SK-N-SH treated with all-trans-retinoic acid at 6 μM for 48 hours (cell line): ENCODE measurements around the gene SLC17A9.

Experiments used
- ARNTL ChIP-seq: fragments of 450-650 bp; formaldehyde crosslinking; IDR thresholded peaks from 2 replicates; pipeline ENCODE4 v1.5.0; 2020; ENCODE audit warnings: low read depth, mild to moderate bottlenecking, moderate library complexity, borderline replicate concordance
- BACH2 ChIP-seq: fragments of 250-450 bp; sonication (Bioruptor Pico); IDR thresholded peaks from 2 replicates; pipeline ENCODE4 v1.9.0; 2021; ENCODE audit warnings: mild to moderate bottlenecking, borderline replicate concordance
- OSR1 ChIP-seq: fragments of 250-450 bp; sonication (Bioruptor Pico); IDR thresholded peaks from 2 replicates; pipeline ENCODE4 v1.8.0; 2022; ENCODE audit warnings: moderate library complexity, mild to moderate bottlenecking, inconsistent platforms
- PATZ1 ChIP-seq: fragments of 250-450 bp; sonication (Bioruptor Pico); IDR thresholded peaks from 2 replicates; pipeline ENCODE4 v1.8.0; 2020; ENCODE audit warnings: mild to moderate bottlenecking, moderate library complexity, borderline replicate concordance
- SNAI2 ChIP-seq: fragments of 250-450 bp; sonication (Bioruptor Pico); IDR thresholded peaks from 2 replicates; pipeline ENCODE4 v1.5.0; 2020; ENCODE audit warnings: mild to moderate bottlenecking, moderate library complexity
- TCF4 ChIP-seq: fragments of 250-450 bp; sonication (Bioruptor Pico); IDR thresholded peaks from 2 replicates; pipeline ENCODE4 v1.8.0; 2021; ENCODE audit warnings: mild to moderate bottlenecking, moderate library complexity, borderline replicate concordance
- TOX ChIP-seq: fragments of 250-450 bp; sonication (Bioruptor Pico); IDR thresholded peaks from 2 replicates; pipeline ENCODE4 v1.8.0; 2021; ENCODE audit warnings: mild to moderate bottlenecking, moderate library complexity, borderline replicate concordance
- ZC3H10 ChIP-seq: fragments of 250-450 bp; sonication (Bioruptor Pico); IDR thresholded peaks from 2 replicates; pipeline ENCODE4 v1.5.1; 2021; ENCODE audit warnings: mild to moderate bottlenecking, moderate library complexity
- ZFP30 ChIP-seq: fragments of 450-650 bp; formaldehyde crosslinking; IDR thresholded peaks from 2 replicates; pipeline ENCODE4 v1.5.0; 2022; ENCODE audit warnings: mild to moderate bottlenecking, moderate library complexity
- ZNF8 ChIP-seq: fragments of 450-650 bp; formaldehyde crosslinking; IDR thresholded peaks from 2 replicates; pipeline ENCODE4 v1.5.0; 2020; ENCODE audit warnings: mild to moderate bottlenecking, moderate library complexity
- TF ChIP-seq, protein P1 (sequence below): fragments of 250-450 bp; sonication (Bioruptor Pico); IDR thresholded peaks from 2 replicates; pipeline ENCODE4 v1.5.0; 2020; ENCODE audit warnings: mild to moderate bottlenecking, moderate library complexity

DNA sequence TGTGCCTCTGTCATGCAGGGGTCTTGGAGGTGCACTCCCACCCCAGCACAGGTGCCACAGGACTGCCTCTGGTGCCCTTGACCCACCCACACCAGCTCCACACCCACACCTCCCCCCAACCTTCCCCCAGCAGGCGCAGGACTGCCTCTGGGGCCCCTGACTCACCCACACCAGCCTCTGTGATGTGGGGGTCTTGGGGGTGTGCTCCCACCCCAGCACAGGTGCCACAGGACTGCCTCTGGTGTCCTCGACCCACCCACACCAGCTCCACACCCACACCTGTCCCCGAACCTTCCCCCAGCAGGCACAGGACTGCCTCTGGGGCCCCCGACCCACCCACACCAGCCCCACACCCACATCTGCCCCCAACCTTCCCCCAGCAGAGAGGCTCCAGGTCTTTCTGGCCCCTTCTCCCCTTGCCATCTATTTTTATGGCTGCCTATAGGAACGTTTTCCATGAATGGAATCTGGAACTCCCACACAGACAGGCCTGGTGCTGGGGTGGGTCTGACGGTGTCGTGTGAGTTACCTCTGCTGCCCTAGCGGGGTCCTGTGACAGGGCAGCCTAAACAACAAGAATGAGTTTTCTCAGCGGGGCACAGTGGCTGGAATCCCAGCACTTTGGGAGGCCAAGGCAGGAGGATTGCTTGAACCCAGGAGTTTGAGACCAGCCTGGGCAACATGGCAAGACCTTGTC, 23.5 kb downstream of the SLC17A9 start:
- TF ChIP-seq ARNTL (CRISPR knock-in tag), result no peak
- TF ChIP-seq OSR1 (CRISPR knock-in tag), result no peak
- no peak for TF ChIP-seq ZNF8
- TF ChIP-seq SNAI2 (CRISPR knock-in tag), result no peak
- TF ChIP-seq, protein P1, sequence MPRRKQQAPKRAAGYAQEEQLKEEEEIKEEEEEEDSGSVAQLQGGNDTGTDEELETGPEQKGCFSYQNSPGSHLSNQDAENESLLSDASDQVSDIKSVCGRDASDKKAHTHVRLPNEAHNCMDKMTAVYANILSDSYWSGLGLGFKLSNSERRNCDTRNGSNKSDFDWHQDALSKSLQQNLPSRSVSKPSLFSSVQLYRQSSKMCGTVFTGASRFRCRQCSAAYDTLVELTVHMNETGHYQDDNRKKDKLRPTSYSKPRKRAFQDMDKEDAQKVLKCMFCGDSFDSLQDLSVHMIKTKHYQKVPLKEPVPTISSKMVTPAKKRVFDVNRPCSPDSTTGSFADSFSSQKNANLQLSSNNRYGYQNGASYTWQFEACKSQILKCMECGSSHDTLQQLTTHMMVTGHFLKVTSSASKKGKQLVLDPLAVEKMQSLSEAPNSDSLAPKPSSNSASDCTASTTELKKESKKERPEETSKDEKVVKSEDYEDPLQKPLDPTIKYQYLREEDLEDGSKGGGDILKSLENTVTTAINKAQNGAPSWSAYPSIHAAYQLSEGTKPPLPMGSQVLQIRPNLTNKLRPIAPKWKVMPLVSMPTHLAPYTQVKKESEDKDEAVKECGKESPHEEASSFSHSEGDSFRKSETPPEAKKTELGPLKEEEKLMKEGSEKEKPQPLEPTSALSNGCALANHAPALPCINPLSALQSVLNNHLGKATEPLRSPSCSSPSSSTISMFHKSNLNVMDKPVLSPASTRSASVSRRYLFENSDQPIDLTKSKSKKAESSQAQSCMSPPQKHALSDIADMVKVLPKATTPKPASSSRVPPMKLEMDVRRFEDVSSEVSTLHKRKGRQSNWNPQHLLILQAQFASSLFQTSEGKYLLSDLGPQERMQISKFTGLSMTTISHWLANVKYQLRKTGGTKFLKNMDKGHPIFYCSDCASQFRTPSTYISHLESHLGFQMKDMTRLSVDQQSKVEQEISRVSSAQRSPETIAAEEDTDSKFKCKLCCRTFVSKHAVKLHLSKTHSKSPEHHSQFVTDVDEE, result no peak
- TF ChIP-seq ZC3H10 (CRISPR knock-in tag), result no peak
- no peak for TF ChIP-seq TOX (CRISPR knock-in tag)
- TF ChIP-seq TCF4 (CRISPR knock-in tag), result no peak
- no peak for TF ChIP-seq PATZ1 (CRISPR knock-in tag)
- no peak for TF ChIP-seq ZFP30
- no peak for TF ChIP-seq BACH2 (CRISPR knock-in tag)
